Uterus (tissue), 4 donors: Measurements from ENCODE around the gene CABP7. TPM values are rescaled to one million over a fixed set of nuclear protein-coding genes. Genes with fewer than 3 reads are reported as not detected.

ENCODE experiments used
- DNase-seq, 2 donors: peaks; one replicate each; pipeline ENCODE4 v3.0.0-alpha.2; 2019 to 2020
- H3K27ac ChIP-seq, 2 donors: fragments of 200-600 bp; sonication (generic); 1 replicate in 1 of 2; 2 replicates in 1 of 2; pipeline ENCODE4 v1.5.1; 2016 to 2018
- H3K27me3 ChIP-seq, 2 donors: fragments of 200-600 bp; sonication (generic); one replicate each; pipeline ENCODE4 v1.5.1; 2018 to 2019; ENCODE audit warnings: control low read depth in 1 of 2
- H3K36me3 ChIP-seq, 2 donors: fragments of 200-600 bp; sonication (generic); one replicate each; pipeline ENCODE4 v1.5.1; 2019; ENCODE audit warnings: control low read depth in 1 of 2
- H3K4me1 ChIP-seq, 2 donors: fragments of 200-600 bp; sonication (generic); one replicate each; pipeline ENCODE4 v1.5.1; 2018 to 2019; ENCODE audit warnings: control low read depth in 1 of 2
- H3K4me3 ChIP-seq, 2 donors: fragments of 200-600 bp; sonication (generic); 1 replicate in 1 of 2; 2 replicates in 1 of 2; pipeline ENCODE4 v1.5.1; 2018 to 2019; ENCODE audit warnings: mild to moderate bottlenecking in 1 of 2
- H3K9me3 ChIP-seq, 2 donors: fragments of 200-600 bp; sonication (generic); one replicate each; pipeline ENCODE4 v1.5.1; 2019; ENCODE audit warnings: control low read depth in 1 of 2
- CTCF ChIP-seq, 4 experiments: fragments of 200-600 bp in 2 of 4; fragments of 450-650 bp in 2 of 4; sonication (generic) in 2 of 4; IDR thresholded peaks; one replicate each; pipeline ENCODE4 v1.5.1; 2016 to 2019; ENCODE audit warnings: antibody characterized with exemption in 4 of 4, mild to moderate bottlenecking in 2 of 4, moderate library complexity in 1 of 4
- POLR2A ChIP-seq, 2 donors: fragments of 450-650 bp; IDR thresholded peaks; one replicate each; pipeline ENCODE4 v1.6.1; 2016; ENCODE audit warnings: antibody characterized with exemption in 2 of 2, mild to moderate bottlenecking in 1 of 2, moderate library complexity in 1 of 2
- intact Hi-C: fragments of 100-400 bp; cut with DNase I; formaldehyde crosslinking; loops from one replicate; pipeline ENCODE4 v1.15.1; 2023; ENCODE audit warnings: low total_unique reads
- total RNA-seq, 4 donors: library from RNA; depleted of rRNA in 3 of 4; stranded (reverse); fragments of >200 nt in 3 of 4; gene quantifications; one replicate each; pipeline versions ENCODE4 v1.1.0 to v1.2.4, GENCODE V29; 2014 to 2023
- donor health status: DM: yes; HTN: yes; CAD: no.

CABP7 gene
- total RNA-seq, 4 donors from 2014 or later = 0.14 TPM; not detected in 3

GRCh38 chr22:29744902-29745301 lies 25.1 kb downstream of the CABP7 start:
- no peaks in the 10 kb centered on the region for H3K9me3 ChIP-seq
- intact Hi-C loops = no loop called here
- H3K27ac ChIP-seq = no peak overlapping the region
- no peaks in the 10 kb centered on the region for H3K36me3 ChIP-seq
- H3K4me1 ChIP-seq = no peaks in the 10 kb centered on the region
- no peak for DNase-seq
- TF ChIP-seq POLR2A (IDR thresholded peaks at IDR 0.05) (no peak), CTCF (IDR thresholded peaks at IDR 0.05) (no peak)
- no peak overlapping the region for H3K4me3 ChIP-seq
- H3K27me3 ChIP-seq = no peaks in the 10 kb centered on the region

GRCh38 chr22:29747832-29748231 lies 28.0 kb downstream of the CABP7 start:
- Histone ChIP-seq H3K4me1 (no peaks in the 10 kb centered on the region), H3K36me3 (no peaks in the 10 kb centered on the region), H3K9me3 (no peaks in the 10 kb centered on the region), H3K4me3 (no peak overlapping the region), H3K27ac (no peak overlapping the region), H3K27me3 (no peaks in the 10 kb centered on the region)
- intact Hi-C loops = no loop called here
- DNase-seq = no peak
- TF ChIP-seq POLR2A (IDR thresholded peaks at IDR 0.05) = no peak
- TF ChIP-seq CTCF (IDR thresholded peaks at IDR 0.05) = no peak

- Histone ChIP-seq H3K27ac (no peak overlapping the region), H3K36me3 (no peaks in the 10 kb centered on the region), H3K4me3 (no peak overlapping the region), H3K9me3 (no peaks in the 10 kb centered on the region), H3K27me3 (no peaks in the 10 kb centered on the region), H3K4me1 (no peaks in the 10 kb centered on the region)
- TF ChIP-seq POLR2A (IDR thresholded peaks at IDR 0.05) (no peak), CTCF (IDR thresholded peaks at IDR 0.05) (no peak)
- no peak for DNase-seq
- intact Hi-C loops = no loop called here
Measured at GRCh38 chr22:29748248-29748893, 28.6 kb downstream of the CABP7 start.

GRCh38 chr22:29750029-29750428 lies 30.2 kb downstream of the CABP7 start:
- Histone ChIP-seq H3K36me3 (no peaks in the 10 kb centered on the region), H3K4me1 (no peaks in the 10 kb centered on the region), H3K9me3 (no peaks in the 10 kb centered on the region), H3K27me3 (no peaks in the 10 kb centered on the region), H3K4me3 (no peak overlapping the region), H3K27ac (no peak overlapping the region)
- intact Hi-C loops = no loop called here
- TF ChIP-seq POLR2A (IDR thresholded peaks at IDR 0.05) (no peak), CTCF (IDR thresholded peaks at IDR 0.05) (no peak)
- no peak for DNase-seq

- Histone ChIP-seq H3K27me3 (no peaks in the 10 kb centered on the region), H3K4me1 (no peaks in the 10 kb centered on the region), H3K27ac (no peak overlapping the region), H3K36me3 (no peaks in the 10 kb centered on the region), H3K4me3 (no peak overlapping the region), H3K9me3 (no peaks in the 10 kb centered on the region)
- TF ChIP-seq CTCF (IDR thresholded peaks at IDR 0.05) = no peak
- TF ChIP-seq POLR2A (IDR thresholded peaks at IDR 0.05) = no peak
- no peak for DNase-seq
- intact Hi-C loops = no loop called here
Measured at GRCh38 chr22:29750559-29751538, 31.0 kb downstream of the CABP7 start.
